Measurements from ENCODE around the gene KLK12.

GRCh38 chr19:50998061-50998460 is 36.7 kb downstream of the KLK12 start:
- TF ChIP-seq EZH2 (IDR thresholded peaks at IDR 0.05), result no peak
- no peak for TF ChIP-seq POLR2AphosphoS5 (IDR thresholded peaks at IDR 0.05; ENCODE audit: borderline replicate concordance, low read depth, low read length)
- no peak for TF ChIP-seq FOXP2 (optimal IDR thresholded peaks at IDR 0.05; ENCODE audit: control extremely low read depth, extremely low read length, insufficient read depth)

Measured in SK-N-MC (cell line).